Measurements from ENCODE around the gene TMEM256. TPM values are rescaled to one million over a fixed set of nuclear protein-coding genes. Genes with fewer than 3 reads are reported as not detected.
"Not testable (repeated sequence)": the region's sequence is repeated elsewhere in the genome, so short reads cannot be mapped to it uniquely, and the experiment has no call there.

Gene TMEM256
- total RNA-seq, 4 donors from 2014 or later = 28.9 to 65.6 (median 50.2) TPM

DNA sequence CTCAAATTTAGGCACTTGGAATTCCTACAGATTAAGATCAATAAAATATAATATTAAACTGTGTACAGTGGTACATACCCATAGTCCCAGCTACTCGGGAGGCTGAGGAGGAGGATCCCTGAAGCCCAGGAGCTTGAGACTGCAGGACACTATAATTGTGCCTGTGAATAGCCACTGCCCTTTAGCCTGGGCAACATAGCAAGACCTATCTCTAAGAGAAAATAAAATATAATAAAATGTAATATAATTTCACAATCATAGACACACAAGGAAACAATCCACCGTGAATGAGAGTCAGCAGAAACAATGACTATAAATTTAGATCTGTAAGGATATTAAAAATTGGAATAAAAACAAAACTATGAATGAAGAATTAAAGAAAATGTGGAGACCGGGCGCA is 33.0 kb downstream of the TMEM256 start:
- Histone ChIP-seq H3K9me3 (no peaks in the 10 kb centered on the region), H3K4me3 (no peak overlapping the region)
- DNase-seq = no peak

GRCh38 chr17:7369825-7370224 is 34.1 kb downstream of the TMEM256 start:
- Histone ChIP-seq H3K4me1 (no peaks in the 10 kb centered on the region), H3K27ac (no peak overlapping the region), H3K4me3 (no peak overlapping the region), H3K36me3 (no peaks in the 10 kb centered on the region), H3K27me3 (no peaks in the 10 kb centered on the region), H3K9me3 (no peaks in the 10 kb centered on the region)
- in situ Hi-C loops (cut with MboI; ENCODE audit: low sequenced_read_pairs in 4 of 4) (loop anchor here in 2 of 4 donors (25.0 kb wide), 2 partner anchors 142 to 167 kb away; partner anchors contain the start of gene TNFSF12 (in 1 of the 2)), intact Hi-C loops (cut with DNase I; ENCODE audit: low total_unique reads) (no loop called here)
- DNase-seq = no peak
- no peak for ATAC-seq
- TF ChIP-seq, protein P1, sequence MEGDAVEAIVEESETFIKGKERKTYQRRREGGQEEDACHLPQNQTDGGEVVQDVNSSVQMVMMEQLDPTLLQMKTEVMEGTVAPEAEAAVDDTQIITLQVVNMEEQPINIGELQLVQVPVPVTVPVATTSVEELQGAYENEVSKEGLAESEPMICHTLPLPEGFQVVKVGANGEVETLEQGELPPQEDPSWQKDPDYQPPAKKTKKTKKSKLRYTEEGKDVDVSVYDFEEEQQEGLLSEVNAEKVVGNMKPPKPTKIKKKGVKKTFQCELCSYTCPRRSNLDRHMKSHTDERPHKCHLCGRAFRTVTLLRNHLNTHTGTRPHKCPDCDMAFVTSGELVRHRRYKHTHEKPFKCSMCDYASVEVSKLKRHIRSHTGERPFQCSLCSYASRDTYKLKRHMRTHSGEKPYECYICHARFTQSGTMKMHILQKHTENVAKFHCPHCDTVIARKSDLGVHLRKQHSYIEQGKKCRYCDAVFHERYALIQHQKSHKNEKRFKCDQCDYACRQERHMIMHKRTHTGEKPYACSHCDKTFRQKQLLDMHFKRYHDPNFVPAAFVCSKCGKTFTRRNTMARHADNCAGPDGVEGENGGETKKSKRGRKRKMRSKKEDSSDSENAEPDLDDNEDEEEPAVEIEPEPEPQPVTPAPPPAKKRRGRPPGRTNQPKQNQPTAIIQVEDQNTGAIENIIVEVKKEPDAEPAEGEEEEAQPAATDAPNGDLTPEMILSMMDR (IDR thresholded peaks at IDR 0.05 in 4 of 5, conservative IDR thresholded peaks at IDR 0.05 in 1 of 5) = no peak
- TF ChIP-seq POLR2A (IDR thresholded peaks at IDR 0.05) = no peak

More for the DNA sequence above, 33.0 kb downstream of the TMEM256 start:
- no peaks in the 10 kb centered on the region for H3K4me1 ChIP-seq
- H3K27ac ChIP-seq = no peak overlapping the region
- no peaks in the 10 kb centered on the region for H3K36me3 ChIP-seq
- H3K27me3 ChIP-seq = no peaks in the 10 kb centered on the region
- in situ Hi-C loops (cut with MboI; ENCODE audit: low sequenced_read_pairs in 4 of 4) = loop anchor here in 2 of 4 donors (25.0 kb wide), 2 partner anchors 141 to 166 kb away; partner anchors contain the start of gene TNFSF12 (in 1 of the 2)
- TF ChIP-seq POLR2A (IDR thresholded peaks at IDR 0.05) = no peak
- TF ChIP-seq, protein P1 (IDR thresholded peaks at IDR 0.05 in 4 of 5, conservative IDR thresholded peaks at IDR 0.05 in 1 of 5) = no peak
- no peak for ATAC-seq
- intact Hi-C loops (cut with DNase I; ENCODE audit: low total_unique reads) = no loop called here

GRCh38 chr17:7368599-7368994 is 35.3 kb downstream of the TMEM256 start:
- DNase-seq; H3K36me3 ChIP-seq; H3K9me3 ChIP-seq; intact Hi-C loops (cut with DNase I; ENCODE audit: low total_unique reads); H3K27ac ChIP-seq; H3K27me3 ChIP-seq; H3K4me3 ChIP-seq; H3K4me1 ChIP-seq; ATAC-seq: not testable (repeated sequence)
- in situ Hi-C loops (cut with MboI; ENCODE audit: low sequenced_read_pairs in 4 of 4) = loop anchor here in 2 of 4 donors (25.0 kb wide), 2 partner anchors 144 to 169 kb away; partner anchors contain the start of gene TNFSF12 (in 1 of the 2)

GRCh38 chr17:7367918-7368598 is 35.8 kb downstream of the TMEM256 start:
- in situ Hi-C loops (cut with MboI; ENCODE audit: low sequenced_read_pairs in 4 of 4) = loop anchor here in 2 of 4 donors (25.0 kb wide), 2 partner anchors 144 to 169 kb away; partner anchors contain the start of gene TNFSF12 (in 1 of the 2)

DNA sequence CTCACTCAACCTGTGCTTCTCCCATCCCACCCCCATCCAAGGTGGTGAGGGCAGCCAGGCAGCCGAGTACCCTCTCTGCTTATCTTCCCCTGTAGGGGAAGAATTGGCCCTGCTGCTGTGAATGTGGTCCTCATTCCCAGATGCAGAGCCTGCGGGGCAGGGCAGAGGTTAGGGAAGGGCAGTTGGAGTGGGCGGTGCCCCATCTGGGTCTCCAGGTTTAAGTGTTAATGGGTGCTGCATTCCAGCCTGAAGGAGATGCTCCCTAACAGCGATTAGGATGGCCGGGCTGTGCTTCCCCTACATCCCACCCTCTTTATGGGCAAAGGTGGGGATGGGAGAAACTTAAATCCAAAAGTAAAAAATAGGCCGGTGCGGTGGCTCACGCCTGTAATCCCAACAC is 36.8 kb downstream of the TMEM256 start:
- H3K27me3 ChIP-seq = no peaks in the 10 kb centered on the region
- intact Hi-C loops (cut with DNase I; ENCODE audit: low total_unique reads) = no loop called here
- no peaks in the 10 kb centered on the region for H3K36me3 ChIP-seq
- H3K9me3 ChIP-seq = no peaks in the 10 kb centered on the region
- H3K4me1 ChIP-seq = no peaks in the 10 kb centered on the region
- in situ Hi-C loops (cut with MboI; ENCODE audit: low sequenced_read_pairs in 4 of 4) = loop anchor here in 2 of 4 donors (25.0 kb wide), 2 partner anchors 145 to 170 kb away; partner anchors contain the start of gene TNFSF12 (in 1 of the 2)
- ATAC-seq = no peak
- DNase-seq = no peak
- TF ChIP-seq, protein P1 (IDR thresholded peaks at IDR 0.05 in 4 of 5, conservative IDR thresholded peaks at IDR 0.05 in 1 of 5) = no peak
- TF ChIP-seq POLR2A (IDR thresholded peaks at IDR 0.05) = no peak
- H3K27ac ChIP-seq = no peak overlapping the region
- H3K4me3 ChIP-seq = no peak overlapping the region

More at GRCh38 chr17:7367918-7368598, 35.8 kb downstream of the TMEM256 start:
- ATAC-seq (no peak), DNase-seq (no peak)
- H3K27ac ChIP-seq = no peak overlapping the region
- intact Hi-C loops (cut with DNase I; ENCODE audit: low total_unique reads) = no loop called here
- no peaks in the 10 kb centered on the region for H3K9me3 ChIP-seq
- no peak for TF ChIP-seq POLR2A (IDR thresholded peaks at IDR 0.05)
- TF ChIP-seq, protein P1 (IDR thresholded peaks at IDR 0.05 in 4 of 5, conservative IDR thresholded peaks at IDR 0.05 in 1 of 5) = no peak
- no peaks in the 10 kb centered on the region for H3K27me3 ChIP-seq
- H3K36me3 ChIP-seq = no peaks in the 10 kb centered on the region
- H3K4me3 ChIP-seq = no peak overlapping the region
- H3K4me1 ChIP-seq = no peaks in the 10 kb centered on the region

GRCh38 chr17:7365963-7366362 is 37.9 kb downstream of the TMEM256 start:
- H3K27me3 ChIP-seq; H3K4me1 ChIP-seq; H3K9me3 ChIP-seq; H3K27ac ChIP-seq; H3K36me3 ChIP-seq; ATAC-seq; intact Hi-C loops (cut with DNase I; ENCODE audit: low total_unique reads); DNase-seq; H3K4me3 ChIP-seq: not testable (repeated sequence)
- in situ Hi-C loops (cut with MboI; ENCODE audit: low sequenced_read_pairs in 4 of 4) = loop anchor here in 2 of 4 donors (25.0 kb wide), 2 partner anchors 146 to 171 kb away; partner anchors contain the start of gene TNFSF12 (in 1 of the 2)

All from gastrocnemius medialis (tissue), 4 donors.